Measurements from ENCODE around the gene CLSTN1. TPM values are rescaled to one million over a fixed set of nuclear protein-coding genes. Genes with fewer than 3 reads are reported as not detected.

The CLSTN1 gene
- total and polyA plus RNA-seq, 2 of the 8 experiments (the other 6 are each of a cell fraction or from before 2014, with no cell fraction given): 34.2 to 97.4 TPM

- TF ChIP-seq EZH2 (IDR thresholded peaks at IDR 0.05; ENCODE audit: low read depth, low read length, severe bottlenecking) (peak; percentile 16), NANOG (IDR thresholded peaks at IDR 0.05; ENCODE audit: insufficient read depth, low read depth, low read length, poor library complexity, severe bottlenecking) (no peak), CREB1 (IDR thresholded peaks at IDR 0.05) (no peak), MAFK (IDR thresholded peaks at IDR 0.05; ENCODE audit: low read depth, low read length) (no peak), YY1 (IDR thresholded peaks at IDR 0.05; ENCODE audit: low read depth, low read length) (no peak), CHD7 (IDR thresholded peaks at IDR 0.05; ENCODE audit: insufficient replicate concordance, low read length) (no peak)
Measured at GRCh38 chr1:9688599-9688998, 135.2 kb downstream of the CLSTN1 start (continued).

Data from H1 (cell line).